GM10266 (cell line): Measurements from ENCODE around the gene AGAP1.

ENCODE experiments used
- DNase-seq: peaks from one replicate; pipeline ENCODE4 v3.0.0; 2012; ENCODE audit errors: extremely low spot score
- TF ChIP-seq, protein P1 (sequence below): IDR thresholded peaks from 2 replicates; pipeline ENCODE4 v1.5.1; 2012; ENCODE audit warnings: mild to moderate bottlenecking, low read depth; ENCODE audit not compliant: control insufficient read depth, insufficient read depth; ENCODE audit errors: missing control alignments

AGAP1 gene

DNA sequence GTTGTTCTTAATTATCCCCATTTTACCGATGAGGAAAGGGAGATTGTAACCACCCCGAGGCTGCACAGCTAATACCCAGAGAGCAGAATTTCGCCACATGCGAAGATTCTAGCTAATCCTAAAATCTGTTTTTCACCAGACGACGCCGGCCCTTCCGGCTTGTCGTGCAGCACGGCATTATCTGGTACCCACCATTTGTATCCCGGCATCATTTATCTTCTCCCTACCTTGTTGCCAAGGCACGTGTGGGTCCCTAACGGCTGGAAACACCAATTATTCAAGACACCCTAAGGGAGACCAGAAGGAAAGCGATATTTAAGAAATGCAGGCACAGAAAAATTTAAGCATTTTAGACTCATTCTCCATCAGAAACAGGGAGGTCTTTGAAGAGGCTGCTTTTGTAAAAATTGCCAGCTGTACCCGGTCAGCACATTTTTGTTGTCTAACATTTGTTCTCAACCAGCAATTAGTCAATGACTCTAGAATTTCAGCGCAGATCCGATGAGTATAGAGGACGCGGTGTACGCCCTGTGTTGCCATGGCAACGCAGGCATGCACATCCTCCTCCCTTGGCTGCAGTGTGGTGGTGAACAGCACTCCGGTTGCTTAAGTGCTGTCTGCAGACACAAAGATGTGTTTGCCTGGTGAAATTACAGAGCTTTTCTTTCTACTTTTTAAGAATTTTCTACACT is 111.6 kb downstream of the AGAP1 start:
- no peak for DNase-seq
- TF ChIP-seq, protein P1, sequence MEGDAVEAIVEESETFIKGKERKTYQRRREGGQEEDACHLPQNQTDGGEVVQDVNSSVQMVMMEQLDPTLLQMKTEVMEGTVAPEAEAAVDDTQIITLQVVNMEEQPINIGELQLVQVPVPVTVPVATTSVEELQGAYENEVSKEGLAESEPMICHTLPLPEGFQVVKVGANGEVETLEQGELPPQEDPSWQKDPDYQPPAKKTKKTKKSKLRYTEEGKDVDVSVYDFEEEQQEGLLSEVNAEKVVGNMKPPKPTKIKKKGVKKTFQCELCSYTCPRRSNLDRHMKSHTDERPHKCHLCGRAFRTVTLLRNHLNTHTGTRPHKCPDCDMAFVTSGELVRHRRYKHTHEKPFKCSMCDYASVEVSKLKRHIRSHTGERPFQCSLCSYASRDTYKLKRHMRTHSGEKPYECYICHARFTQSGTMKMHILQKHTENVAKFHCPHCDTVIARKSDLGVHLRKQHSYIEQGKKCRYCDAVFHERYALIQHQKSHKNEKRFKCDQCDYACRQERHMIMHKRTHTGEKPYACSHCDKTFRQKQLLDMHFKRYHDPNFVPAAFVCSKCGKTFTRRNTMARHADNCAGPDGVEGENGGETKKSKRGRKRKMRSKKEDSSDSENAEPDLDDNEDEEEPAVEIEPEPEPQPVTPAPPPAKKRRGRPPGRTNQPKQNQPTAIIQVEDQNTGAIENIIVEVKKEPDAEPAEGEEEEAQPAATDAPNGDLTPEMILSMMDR: no peak

DNA sequence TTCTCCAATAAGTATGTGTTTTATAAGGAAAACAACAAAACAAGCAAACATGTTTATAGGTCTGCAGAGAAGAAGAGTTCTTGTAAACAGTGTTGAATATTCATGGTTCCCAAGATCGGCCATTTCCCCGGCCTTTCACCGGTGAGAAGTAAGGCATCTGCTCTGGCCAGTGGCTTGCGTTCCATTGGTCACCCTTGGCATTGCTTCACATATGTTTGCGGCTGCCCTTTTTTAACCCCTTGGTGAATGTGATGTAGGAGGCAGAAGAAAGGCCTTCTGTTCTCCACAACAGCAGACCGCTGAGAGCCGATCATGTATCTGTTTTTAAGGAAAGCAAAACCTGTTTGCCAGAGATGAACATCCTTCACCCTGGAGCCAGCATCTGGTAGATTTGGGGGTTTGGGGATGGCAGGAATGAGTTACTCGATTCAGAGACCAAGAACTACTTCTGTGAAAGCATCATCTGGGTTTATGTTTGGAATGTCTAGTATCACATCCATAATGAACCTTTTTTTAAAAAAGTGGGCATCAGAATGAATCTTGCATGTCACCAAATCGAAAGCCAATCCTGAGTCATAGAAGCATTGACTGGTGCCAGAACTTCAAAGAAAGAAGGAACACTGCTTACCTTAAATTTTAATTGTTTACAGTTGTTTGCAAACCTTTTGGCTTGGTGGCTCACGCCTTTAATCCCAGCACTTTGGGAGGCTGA is 112.3 kb downstream of the AGAP1 start:
- no peak for DNase-seq
- TF ChIP-seq, protein P1: no peak

DNA sequence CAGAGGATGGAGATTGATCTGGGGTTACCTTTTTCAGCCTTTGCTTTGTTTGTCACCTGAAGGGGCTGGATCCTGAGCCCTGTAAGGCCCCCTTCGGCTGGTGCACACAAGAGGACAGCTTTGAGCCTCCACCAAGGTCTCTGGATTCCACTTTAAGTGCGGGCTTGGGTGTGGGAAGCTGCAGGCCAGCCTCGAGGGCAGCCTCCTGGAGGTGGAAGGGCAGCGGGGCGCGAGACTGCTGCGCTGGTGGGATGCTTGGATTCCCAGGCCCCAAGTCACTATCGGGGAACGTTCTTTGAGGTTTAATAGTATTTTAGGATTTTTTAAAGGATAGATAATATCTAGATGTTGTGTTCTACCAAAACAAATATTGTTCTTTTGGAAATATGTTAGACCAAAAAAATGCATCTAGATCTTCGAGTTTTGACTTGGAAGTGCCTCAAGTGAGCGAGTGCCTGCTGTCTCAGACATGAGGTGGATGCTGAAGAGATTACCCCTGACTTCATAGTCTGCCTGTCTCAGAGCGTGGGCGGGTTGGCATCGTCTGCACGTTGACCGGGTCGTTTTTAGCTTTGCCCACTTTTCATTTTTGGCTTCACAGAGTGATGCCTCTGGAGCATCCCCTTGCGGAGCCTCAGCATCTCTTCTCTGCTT is 113.8 kb downstream of the AGAP1 start:
- no peak for DNase-seq
- TF ChIP-seq, protein P1: no peak

DNA sequence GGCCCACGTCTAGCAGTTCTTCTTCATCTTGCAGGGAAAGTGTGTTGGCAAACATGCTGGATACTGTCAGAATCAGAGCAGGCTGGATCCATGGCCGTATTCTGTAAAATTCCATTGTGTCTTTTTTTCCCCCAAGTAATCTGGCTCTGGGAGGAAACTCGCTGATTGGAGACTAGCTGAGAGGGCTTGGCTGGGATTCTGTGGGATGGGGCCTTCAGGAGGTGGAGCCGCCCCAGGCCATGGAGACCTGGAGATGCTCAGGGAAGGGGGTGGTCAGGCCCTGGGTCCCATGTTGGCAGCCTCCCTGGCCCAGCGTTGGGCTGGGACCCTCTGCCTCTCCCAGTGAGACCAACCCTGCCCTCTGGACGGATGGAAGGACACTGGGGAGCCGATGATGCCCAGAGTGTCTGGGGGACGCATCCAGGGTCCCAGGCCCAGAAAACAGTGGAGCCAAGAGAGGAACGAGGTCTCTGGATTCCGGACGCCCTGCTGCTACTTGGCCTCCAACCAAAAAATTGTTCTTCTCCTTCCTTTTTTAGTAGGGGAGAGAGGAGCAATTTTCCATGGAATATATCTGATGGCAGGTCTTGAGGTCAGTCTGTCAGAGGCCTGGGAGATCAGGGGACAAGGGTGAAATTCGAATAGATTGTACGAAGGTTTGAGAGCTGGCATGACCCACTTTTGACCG is 114.5 kb downstream of the AGAP1 start:
- TF ChIP-seq, protein P1: no peak
- DNase-seq: no peak

DNA sequence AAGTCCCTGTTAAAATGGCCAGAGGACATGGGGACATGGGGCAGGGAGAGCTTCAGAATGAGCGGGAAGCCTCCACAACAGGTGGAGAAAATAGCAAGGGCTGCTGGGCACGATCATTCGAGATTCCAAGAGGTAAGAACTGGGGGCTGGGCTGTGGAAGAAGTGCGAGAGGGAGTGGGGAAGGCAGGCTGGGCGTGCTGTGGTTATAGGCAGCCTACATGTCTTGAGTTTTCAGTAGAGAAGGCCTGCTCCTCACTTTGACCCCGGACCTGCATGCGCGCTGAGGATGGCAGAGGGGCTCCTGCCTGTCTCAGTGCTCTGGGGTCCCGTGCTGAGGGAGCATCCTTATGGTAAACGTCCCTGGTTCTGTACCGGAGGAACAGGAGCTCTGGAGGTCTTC is 115.5 kb downstream of the AGAP1 start:
- TF ChIP-seq, protein P1: no peak
- no peak for DNase-seq

DNA sequence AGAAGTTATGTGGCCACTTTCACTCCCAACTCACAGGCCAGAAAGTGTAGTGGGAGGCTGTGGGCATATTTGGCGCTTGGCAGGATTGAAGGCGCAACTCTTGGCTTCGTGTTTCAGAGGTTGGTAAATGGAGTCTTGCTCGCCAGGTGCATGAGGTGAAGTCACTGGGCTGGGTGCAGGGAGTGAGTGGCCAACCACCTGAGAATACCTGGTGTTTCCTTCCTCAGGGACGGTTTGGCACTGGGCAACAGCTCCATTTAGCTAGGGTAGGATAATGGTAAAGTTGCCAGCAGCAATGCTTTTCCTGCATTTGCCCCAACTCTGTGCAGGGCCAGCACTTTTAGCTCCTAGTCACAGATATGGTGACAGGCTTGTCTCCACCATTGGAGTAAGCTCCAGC is 115.9 kb downstream of the AGAP1 start:
- TF ChIP-seq, protein P1: no peak

More for the DNA sequence above, 115.9 kb downstream of the AGAP1 start:
- DNase-seq: no peak
